ENCODE results near the gene PPM1H.
"Not testable (repeated sequence)": the region's sequence is repeated elsewhere in the genome, so short reads cannot be mapped to it uniquely, and the experiment has no call there.

Gene PPM1H, protein sequence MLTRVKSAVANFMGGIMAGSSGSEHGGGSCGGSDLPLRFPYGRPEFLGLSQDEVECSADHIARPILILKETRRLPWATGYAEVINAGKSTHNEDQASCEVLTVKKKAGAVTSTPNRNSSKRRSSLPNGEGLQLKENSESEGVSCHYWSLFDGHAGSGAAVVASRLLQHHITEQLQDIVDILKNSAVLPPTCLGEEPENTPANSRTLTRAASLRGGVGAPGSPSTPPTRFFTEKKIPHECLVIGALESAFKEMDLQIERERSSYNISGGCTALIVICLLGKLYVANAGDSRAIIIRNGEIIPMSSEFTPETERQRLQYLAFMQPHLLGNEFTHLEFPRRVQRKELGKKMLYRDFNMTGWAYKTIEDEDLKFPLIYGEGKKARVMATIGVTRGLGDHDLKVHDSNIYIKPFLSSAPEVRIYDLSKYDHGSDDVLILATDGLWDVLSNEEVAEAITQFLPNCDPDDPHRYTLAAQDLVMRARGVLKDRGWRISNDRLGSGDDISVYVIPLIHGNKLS

DNA sequence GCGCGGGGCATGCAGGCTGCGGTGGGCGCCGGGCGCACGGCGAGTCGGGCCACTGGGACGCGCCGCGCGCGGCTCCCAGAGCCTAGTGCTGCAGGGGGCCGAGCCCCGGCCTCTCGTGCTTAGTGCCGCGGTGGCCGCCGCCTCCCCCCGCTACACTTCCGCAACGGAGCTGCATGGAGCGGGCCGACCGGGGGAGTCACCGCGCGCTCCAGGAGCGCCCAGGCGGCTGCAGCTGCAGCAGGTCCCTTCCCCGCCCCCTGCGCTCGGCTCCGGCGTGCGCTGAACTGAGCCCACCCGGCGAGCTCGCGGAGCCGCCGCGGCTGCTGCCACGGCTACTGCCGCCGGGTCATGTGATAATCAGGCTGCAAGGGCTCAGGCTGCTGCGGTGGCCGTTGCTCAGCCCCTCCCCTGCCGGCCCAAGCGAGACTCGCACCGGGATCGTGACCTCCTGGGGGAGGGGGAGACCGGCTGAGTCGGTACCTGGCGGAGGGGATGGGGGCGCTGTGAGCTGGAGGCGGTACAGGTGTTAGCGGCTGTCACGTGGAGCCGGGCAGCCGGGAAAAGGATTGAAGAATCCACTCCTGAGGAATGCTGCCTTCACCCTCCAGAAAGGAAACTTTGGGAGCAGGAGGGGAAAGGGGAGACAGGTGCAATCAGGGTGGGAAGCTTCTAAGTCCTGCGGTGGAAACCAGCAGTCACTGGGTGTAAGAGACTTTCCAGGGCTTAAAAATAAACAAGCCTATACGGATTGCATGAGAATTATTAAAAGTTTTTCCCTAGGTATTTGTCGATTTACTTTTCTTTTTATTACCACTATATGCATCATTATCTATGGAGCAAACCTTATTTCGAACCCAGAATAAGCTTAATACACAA lies at the start of gene PPM1H:
Gene PPM1H (minus strand): TSS at position 352 of the 876 bp plus-strand sequence. CDS start 414 bp downstream, outside the sequence.
- peak; percentile 29 for DNase-seq

- no peak for DNase-seq
These were observed 48.6 kb upstream of the PPM1H start for GRCh38 chr12:62983594-62983993.

- no peak for DNase-seq
These were observed 43.8 kb upstream of the PPM1H start for GRCh38 chr12:62978768-62979167.

DNA sequence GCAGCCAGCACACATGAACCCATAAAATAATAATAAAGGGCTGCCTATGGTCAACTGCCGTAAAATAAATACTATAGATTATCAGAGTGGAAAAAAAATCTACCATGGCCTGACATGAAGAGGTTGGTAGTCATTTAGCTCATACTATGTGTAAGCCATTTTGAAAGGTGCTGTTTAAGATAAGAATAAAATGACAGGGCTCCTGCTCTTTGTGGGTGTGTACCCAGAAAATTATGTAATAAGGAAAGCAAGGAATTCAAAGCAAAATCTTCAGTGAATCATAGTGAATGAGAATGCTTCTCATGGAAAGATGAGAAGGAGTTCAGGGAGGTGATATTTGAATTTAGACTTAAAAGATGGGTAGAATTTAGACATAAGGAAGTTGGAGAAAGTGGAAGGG lies 42.9 kb upstream of the PPM1H start:
- no peak for DNase-seq

- peak; percentile 81 for DNase-seq
These were observed 42.5 kb upstream of the PPM1H start for GRCh38 chr12:62977418-62977817.

DNA sequence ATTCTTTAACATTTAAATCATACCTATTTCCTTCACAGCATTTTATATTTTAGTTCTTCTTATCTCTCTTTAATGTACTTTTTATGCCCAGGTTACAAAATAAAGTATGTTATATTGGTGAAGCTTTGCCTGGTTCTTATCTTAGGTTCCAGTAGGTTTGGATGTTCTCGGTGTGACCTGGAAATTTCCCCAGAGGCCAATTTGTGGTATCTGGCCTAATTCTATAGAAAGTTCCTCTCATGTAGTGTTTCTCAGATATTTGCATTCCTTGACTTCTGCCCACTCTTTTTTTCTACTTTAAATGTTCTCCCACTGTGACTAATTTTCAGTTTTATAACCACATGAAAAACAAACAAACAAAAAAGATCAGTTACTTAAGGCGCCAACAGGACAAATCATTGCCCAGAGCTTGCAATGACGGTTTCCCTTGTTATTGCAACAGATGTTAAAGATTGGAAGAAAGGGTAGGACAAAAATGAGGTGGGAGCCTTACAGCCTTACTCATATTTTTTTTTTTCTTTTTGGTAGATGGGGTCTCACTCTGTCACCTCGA lies 41.2 kb upstream of the PPM1H start:
- peak; percentile 17 for DNase-seq

DNA sequence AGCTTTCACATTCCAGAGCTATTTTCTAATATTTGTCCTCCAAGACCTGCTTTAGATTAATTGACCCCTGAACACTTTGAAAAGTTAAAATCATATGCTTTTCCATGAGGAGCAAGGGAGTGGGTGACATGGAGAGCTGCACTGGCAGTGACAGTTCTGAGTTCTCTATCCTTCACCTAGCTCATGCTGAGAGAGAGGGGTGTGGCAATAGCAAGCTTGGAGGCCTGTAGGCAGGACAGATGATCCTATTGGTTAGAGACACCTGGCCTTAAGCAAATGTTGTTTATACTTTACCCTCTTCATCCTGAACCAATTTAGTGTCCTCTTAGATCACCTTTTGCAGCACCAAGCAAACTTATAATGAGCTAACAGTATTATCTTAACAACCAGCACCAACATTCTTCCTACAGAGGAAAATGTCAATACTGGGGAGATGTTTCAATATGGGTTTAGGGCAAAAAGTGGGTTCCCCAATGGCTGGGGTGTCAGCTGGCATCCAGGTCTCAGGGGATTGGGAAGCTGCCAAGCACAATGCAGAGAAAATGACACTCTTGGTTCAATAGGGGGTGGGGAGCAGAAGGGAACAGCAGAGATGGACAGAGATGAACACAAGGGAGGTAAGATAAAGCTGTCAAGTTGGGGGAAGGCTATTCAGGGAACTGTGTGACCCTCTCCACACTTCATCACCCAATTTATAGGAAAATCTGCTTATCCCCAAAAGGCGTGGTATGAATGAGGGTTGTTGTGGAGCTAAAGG lies 37.0 kb upstream of the PPM1H start:
- no peak for DNase-seq

DNA sequence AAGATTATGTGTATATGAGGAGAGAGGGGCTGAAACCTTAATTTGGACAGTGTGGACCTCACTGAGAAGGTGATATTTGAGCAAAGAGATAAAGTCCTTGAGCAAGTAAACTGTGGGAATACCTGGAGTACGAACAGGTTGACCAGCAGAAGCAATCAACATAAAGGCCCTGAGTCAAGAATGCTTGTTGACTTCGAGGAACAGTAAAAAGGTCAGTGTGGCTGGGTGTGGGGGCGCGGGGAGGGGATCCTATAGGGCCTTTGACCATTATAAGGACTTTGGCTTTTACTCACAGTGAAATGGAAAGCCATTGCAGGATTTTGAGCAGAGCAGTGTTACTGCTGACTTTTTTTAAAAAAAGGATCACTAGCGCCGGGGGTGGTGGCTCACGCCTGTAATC lies 34.7 kb upstream of the PPM1H start:
- DNase-seq = no peak

- no peak for DNase-seq
These were observed 32.8 kb upstream of the PPM1H start for GRCh38 chr12:62967701-62968100.

DNA sequence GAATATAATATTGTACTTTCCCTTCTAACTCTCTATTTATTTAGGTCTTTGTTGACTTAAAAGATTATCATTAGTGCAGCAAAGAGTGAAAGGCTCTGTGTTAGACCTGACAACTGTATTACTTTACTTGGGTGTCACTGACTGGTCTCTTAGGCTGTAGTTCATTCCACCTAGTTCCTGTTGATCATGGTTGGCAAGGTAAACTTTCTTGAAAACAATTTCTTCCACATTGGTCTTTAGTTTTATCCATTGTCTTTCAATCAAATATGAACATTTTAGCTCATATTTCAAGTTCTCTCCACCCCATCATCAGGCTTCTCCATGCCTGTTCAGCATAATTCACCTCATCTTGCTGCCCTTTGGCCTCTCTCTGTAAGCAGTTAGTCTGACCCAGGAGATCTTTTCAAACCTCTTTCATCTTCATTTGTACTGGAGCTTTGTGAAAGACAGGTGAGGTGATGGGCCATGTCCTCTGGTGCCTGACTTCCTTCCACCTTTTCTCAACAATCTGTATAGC lies 32.1 kb upstream of the PPM1H start:
- no peak for DNase-seq

DNA sequence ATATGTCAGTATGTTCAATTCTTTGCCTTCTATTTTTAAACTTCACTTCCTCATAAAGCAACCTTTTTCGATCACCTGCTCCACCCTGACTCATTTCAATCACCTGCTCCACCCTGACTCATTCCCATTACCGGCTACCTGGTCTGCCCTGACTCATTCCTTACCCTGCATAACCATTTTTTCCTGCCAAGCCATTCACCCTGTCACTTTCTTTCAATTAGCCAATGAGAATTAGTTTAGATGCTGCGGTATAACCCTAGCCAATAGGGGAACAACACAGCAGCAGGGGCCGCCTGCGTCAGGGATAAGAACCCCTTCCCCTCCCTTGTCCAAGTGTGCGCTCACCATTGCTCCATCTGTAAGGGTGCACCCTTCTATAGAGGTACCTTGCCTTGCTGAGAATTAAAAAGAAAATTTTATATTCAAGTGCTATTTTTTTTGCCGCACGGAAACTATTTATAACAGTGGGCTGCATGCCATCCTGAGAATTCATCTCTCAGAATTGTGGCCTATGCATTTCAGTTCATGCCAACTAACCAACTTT lies 31.6 kb upstream of the PPM1H start:
- DNase-seq = not testable (repeated sequence)

DNA sequence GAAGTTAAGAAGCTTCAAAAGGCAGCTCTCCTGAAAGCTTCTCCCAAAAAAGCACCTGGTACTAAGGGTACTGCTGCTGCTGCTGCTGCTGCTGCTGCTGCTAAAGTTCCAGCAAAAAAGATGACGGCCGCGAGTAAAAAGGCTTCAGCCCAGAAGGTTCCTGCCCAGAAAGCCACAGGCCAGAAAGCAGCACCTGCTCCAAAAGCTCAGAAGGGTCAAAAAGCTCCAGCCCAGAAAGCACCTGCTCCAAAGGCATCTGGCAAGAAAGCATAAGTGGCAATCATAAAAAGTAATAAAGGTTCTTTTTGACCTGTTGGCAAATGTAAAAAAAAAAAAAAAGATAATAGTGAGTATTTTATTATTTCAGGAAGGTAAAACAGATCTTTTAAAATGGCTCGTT lies 30.8 kb upstream of the PPM1H start:
- not testable (repeated sequence) for DNase-seq

DNA sequence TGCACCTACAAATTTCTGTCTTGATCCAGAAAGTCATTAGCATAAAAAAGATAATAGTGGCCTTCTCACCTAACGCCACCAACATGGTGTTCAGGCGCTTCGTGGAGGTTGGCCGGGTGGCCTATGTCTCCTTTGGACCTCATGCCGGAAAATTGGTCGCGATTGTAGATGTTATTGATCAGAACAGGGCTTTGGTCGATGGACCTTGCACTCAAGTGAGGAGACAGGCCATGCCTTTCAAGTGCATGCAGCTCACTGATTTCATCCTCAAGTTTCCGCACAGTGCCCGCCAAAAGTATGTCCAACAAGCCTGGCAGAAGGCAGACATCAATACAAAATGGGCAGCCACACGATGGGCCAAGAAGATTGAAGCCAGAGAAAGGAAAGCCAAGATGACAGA lies 30.3 kb upstream of the PPM1H start:
- not testable (repeated sequence) for DNase-seq

- no peak for DNase-seq
These were observed 28.6 kb upstream of the PPM1H start for GRCh38 chr12:62963486-62964041.

- no peak for DNase-seq
These were observed 25.4 kb upstream of the PPM1H start for GRCh38 chr12:62960324-62960723.

GRCh38 chr12:62959745-62960144 lies 24.8 kb upstream of the PPM1H start:
- DNase-seq = no peak

DNA sequence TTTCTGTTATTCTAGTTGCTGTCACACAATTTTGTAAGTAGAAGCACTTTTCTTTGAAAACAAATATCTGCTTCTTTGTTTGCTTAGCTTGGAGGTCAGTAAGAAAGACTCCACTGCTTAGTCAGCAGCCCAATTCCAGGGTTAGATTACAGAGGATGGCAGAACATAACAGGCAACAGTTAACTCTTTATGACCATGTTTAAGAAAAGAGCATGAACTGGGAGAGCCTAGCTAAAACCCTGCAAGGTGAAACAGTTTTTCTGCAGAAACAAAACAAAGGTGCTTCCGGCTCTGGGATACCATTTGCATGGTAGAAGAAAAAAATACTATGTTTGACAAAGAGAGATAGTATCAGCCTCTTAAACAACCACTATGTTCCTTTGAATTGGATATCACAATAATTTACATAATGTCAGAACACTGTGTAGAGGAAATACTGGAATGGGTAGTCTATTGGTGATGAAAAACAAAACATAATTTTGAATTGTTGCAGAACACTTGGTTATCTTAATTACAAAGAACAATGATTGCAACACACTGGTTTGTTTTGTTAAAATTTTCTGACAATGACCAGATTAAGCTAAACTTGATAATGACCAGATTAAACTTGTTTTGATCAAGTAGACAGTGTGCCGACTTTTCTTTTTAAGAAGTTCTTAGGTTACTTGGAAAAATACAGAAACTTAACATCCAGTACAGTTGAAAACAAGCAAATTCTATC lies 22.4 kb upstream of the PPM1H start:
- DNase-seq = no peak

- no peak for DNase-seq
These were observed 20.7 kb upstream of the PPM1H start for GRCh38 chr12:62955678-62956077.

- DNase-seq = no peak
These were observed 15.4 kb upstream of the PPM1H start for GRCh38 chr12:62950317-62950716.

- DNase-seq = no peak
These were observed 13.2 kb upstream of the PPM1H start for GRCh38 chr12:62948123-62948522.

DNA sequence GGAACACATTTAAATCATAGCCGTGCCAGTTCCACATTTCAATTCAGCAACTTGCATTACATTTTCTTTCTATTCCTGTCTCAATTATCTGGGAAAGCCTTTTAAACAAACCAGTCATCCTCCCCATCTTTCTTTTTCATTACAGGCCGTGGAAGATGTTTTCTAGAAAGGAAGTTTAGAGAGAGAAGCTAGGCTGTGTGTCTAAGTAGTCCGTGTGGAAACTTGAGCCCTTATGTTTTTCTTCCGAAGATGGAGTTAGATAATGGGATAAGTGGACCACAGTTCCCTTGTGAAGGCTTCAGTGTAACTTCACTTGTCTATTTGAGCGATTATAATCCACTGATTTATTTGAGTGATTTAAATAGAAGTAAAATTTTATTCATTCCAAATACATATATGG lies 12.4 kb upstream of the PPM1H start:
- no peak for DNase-seq

All from fibroblast of skin of right biceps (primary cell).